Omental fat pad (tissue), 4 donors: Measurements from ENCODE around the gene IPO7. TPM values are rescaled to one million over a fixed set of nuclear protein-coding genes. Genes with fewer than 3 reads are reported as not detected.
A peak's percentile ranks its signal among the peaks of the same experiment; 100 is the strongest.
"Not testable (repeated sequence)": the region's sequence is repeated elsewhere in the genome, so short reads cannot be mapped to it uniquely, and the experiment has no call there.

ENCODE experiments used
- ATAC-seq: fragments of 150-250 bp; one replicate; pipeline ENCODE4 v1.9.1; 2016; ENCODE audit warnings: mild to moderate bottlenecking, moderate library complexity; ENCODE audit not compliant: low FRiP score
- DNase-seq: peaks from one replicate; pipeline ENCODE4 v3.0.0-alpha.2; 2019; ENCODE audit warnings: low spot score
- CTCF ChIP-seq, 3 donors: fragments of 450-650 bp; IDR thresholded peaks; one replicate each; pipeline ENCODE4 v1.5.1; 2016 to 2017; ENCODE audit warnings: antibody characterized with exemption in 3 of 3, mild to moderate bottlenecking in 3 of 3, moderate library complexity in 2 of 3
- total RNA-seq, 4 donors: library from RNA; depleted of rRNA; stranded (reverse); fragments of >200 nt; gene quantifications; one replicate each; pipeline ENCODE4 v1.1.0, GENCODE V29; 2016

Gene IPO7
- total RNA-seq, 4 donors from 2014 or later: 101 to 205 (median 110) TPM

- ATAC-seq (peak; percentile 32), DNase-seq (no peak)
- TF ChIP-seq CTCF (IDR thresholded peaks at IDR 0.05): peak in 1 of 3 donors; percentile 7
Observed at GRCh38 chr11:9385327-9385899, 961 bp downstream of the IPO7 start.

DNA sequence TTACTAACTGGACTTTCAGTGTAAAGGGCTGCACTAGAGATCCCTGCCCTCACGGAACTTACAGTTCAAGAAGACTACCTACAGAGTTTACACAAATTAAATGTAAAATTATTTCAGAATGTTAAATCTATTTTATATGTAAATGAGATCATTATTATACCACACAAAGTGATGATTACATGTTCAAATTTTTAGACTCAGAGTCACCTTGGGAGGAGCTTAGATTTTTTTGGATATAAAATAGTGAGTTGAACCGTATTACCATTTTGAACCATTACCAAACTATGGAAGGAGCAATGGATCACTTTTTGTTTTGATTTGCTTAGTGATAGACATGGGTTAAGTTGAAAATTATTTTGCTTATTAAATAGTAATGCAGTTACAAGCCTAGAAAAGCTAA lies 1.6 kb downstream of the IPO7 start:
- no peak for DNase-seq
- no peak for TF ChIP-seq CTCF (IDR thresholded peaks at IDR 0.05)
- ATAC-seq: no peak

- DNase-seq: no peak
- no peak for TF ChIP-seq CTCF (IDR thresholded peaks at IDR 0.05)
- ATAC-seq: no peak
Observed at GRCh38 chr11:9386901-9387300, 2.4 kb downstream of the IPO7 start.

- no peak for TF ChIP-seq CTCF (IDR thresholded peaks at IDR 0.05)
- ATAC-seq (no peak), DNase-seq (no peak)
Observed at GRCh38 chr11:9396310-9396709, 11.9 kb downstream of the IPO7 start.

- ATAC-seq (no peak), DNase-seq (no peak)
- TF ChIP-seq CTCF (IDR thresholded peaks at IDR 0.05): no peak
Observed at GRCh38 chr11:9396752-9397151, 12.3 kb downstream of the IPO7 start.

DNA sequence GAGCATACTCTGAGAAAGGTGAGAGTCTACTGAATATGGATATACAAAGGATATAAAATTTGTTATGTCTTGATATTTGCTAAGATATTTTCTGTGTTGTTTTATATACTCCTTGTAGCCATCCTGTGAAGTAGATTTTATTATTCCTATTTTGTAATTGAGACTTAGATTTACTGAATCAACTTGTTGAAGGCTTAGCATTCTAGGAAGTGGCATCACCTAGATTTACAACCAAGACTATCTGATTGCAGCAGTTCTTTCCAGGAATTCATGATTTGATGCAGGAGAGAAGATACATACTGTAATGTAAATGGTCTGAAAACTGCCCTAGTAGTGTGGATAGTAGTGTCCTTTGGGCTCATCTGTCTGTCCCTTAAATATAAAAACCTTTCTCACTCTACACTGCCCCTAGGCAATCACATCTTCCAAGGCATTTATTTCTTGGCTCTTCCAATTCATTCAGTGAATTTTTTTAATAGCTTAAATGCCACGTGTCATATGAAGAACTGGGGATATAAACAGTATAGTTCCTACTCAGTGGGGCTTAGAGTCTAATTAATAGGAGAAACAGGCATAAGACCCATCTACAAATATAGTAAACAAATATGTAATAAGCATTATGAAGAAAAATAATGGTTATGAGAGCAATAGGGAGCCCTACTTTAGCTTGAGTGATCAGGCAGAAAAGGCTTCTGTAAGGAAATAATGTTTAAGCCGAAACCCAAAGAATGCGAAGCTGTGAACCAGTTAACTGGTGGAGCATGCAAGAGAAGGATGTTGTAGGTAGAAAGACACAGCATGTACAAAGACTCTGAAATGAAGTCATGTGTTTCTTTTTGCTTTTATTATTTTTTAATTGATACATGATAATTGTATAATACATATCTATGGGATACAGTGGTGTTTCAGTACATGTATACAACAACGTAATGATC lies 13.6 kb downstream of the IPO7 start:
- no peak for ATAC-seq
- no peak for TF ChIP-seq CTCF (IDR thresholded peaks at IDR 0.05)

GRCh38 chr11:9399466-9399865 lies 15.0 kb downstream of the IPO7 start:
- no peak for DNase-seq

More for the DNA sequence above, 13.6 kb downstream of the IPO7 start:
- DNase-seq: no peak

GRCh38 chr11:9401884-9402283 lies 17.4 kb downstream of the IPO7 start:
- DNase-seq, ATAC-seq: not testable (repeated sequence)

More at GRCh38 chr11:9399466-9399865, 15.0 kb downstream of the IPO7 start:
- TF ChIP-seq CTCF (IDR thresholded peaks at IDR 0.05): no peak
- ATAC-seq: no peak
